AG04449 (cell line): Measurements from ENCODE around the gene CDC42EP3.

Experiments used
- CTCF ChIA-PET: fragments of 350-600 bp; formaldehyde crosslinking; extraction: SDS; loops from one replicate; lab custom pipeline; 2021; ENCODE audit warnings: antibody characterized with exemption; lab: Yijun Ruan, JAX
- POLR2A ChIA-PET: fragments of 400-600, 350-600 bp; formaldehyde crosslinking; extraction: SDS; loops from one replicate; lab custom pipeline; 2020; ENCODE audit warnings: antibody characterized with exemption, inconsistent platforms; lab: Yijun Ruan, JAX
- DNase-seq: peaks from one replicate; pipeline ENCODE4 v3.0.0-alpha.2; 2010; ENCODE audit warnings: low read depth, low spot score
- H3K4me3 ChIP-seq: 2 replicates; pipeline ENCODE4 v1.5.1; 2011; ENCODE audit warnings: low read depth, mild to moderate bottlenecking, control low read depth, low read length
- CTCF ChIP-seq: IDR thresholded peaks from one replicate; pipeline ENCODE4 v1.5.1; 2011; ENCODE audit warnings: mild to moderate bottlenecking, moderate library complexity, low read length, control low read depth, inconsistent platforms; ENCODE audit not compliant: insufficient read depth; ENCODE audit errors: missing control alignments

CDC42EP3 gene

GRCh38 chr2:37653093-37653492, 18.3 kb downstream of the CDC42EP3 start:
- DNase-seq: no peak
- POLR2A ChIA-PET: interaction anchor here (0.7 to 1.9 kb wide), 3 partner anchors 17 to 129 kb away, joined by 3 to 6 read pairs (median 5); no protein-coding TSS in a partner anchor
- no peak overlapping the region for H3K4me3 ChIP-seq
- CTCF ChIA-PET: interaction anchor here (1.9 to 6.6 kb wide), 3 partner anchors 179 to 238 kb away, joined by 16 to 40 read pairs (median 17); no protein-coding TSS in a partner anchor
- TF ChIP-seq CTCF: no peak

GRCh38 chr2:37652199-37652640, 19.2 kb downstream of the CDC42EP3 start:
- H3K4me3 ChIP-seq: no peak overlapping the region
- no peak for TF ChIP-seq CTCF
- ChIA-PET CTCF (interaction anchor here (3.1 kb wide), 1 partner anchor 237 kb away, joined by 16 read pairs; no protein-coding TSS in a partner anchor), POLR2A (interaction anchor here (0.6 to 1.9 kb wide), 4 partner anchors 18 to 144 kb away, joined by 3 to 6 read pairs (median 4); no protein-coding TSS in a partner anchor)
- DNase-seq: no peak

GRCh38 chr2:37650548-37651093, 20.8 kb downstream of the CDC42EP3 start:
- CTCF ChIA-PET: interaction anchor here (0.7 to 1.2 kb wide), 3 partner anchors 180 to 255 kb away, joined by 3 to 4 read pairs (median 3); no protein-coding TSS in a partner anchor

GRCh38 chr2:37649518-37649917, 21.9 kb downstream of the CDC42EP3 start:
- H3K4me3 ChIP-seq: no peak overlapping the region
- ChIA-PET POLR2A (interaction anchor here (0.6 to 0.7 kb wide), 3 partner anchors 153 to 245 kb away, joined by 3 to 5 read pairs (median 4); no protein-coding TSS in a partner anchor), CTCF (interaction anchor here (0.9 to 1.8 kb wide), 3 partner anchors 8 to 183 kb away, joined by 3 to 5 read pairs (median 5); no protein-coding TSS in a partner anchor)
- no peak for DNase-seq
- TF ChIP-seq CTCF: no peak

More at GRCh38 chr2:37650548-37651093, 20.8 kb downstream of the CDC42EP3 start:
- no peak for TF ChIP-seq CTCF
- POLR2A ChIA-PET: interaction anchor here (0.7 kb wide), 1 partner anchor 152 kb away, joined by 4 read pairs; no protein-coding TSS in a partner anchor
- no peak for DNase-seq
- no peak overlapping the region for H3K4me3 ChIP-seq

- no peak for DNase-seq
- ChIA-PET CTCF (interaction anchor here (0.8 to 2.8 kb wide), 6 partner anchors 9 to 234 kb away, joined by 3 to 14 read pairs (median 5); no protein-coding TSS in a partner anchor), POLR2A (interaction anchor here (0.6 to 0.9 kb wide), 4 partner anchors 11 to 244 kb away, joined by 3 read pairs; no protein-coding TSS in a partner anchor)
- H3K4me3 ChIP-seq: no peak overlapping the region
- TF ChIP-seq CTCF: no peak
These were observed 23.0 kb downstream of the CDC42EP3 start for GRCh38 chr2:37648331-37649011.
